ENCODE data around the gene GSX1.
"Not testable (repeated sequence)": the region's sequence is repeated elsewhere in the genome, so short reads cannot be mapped to it uniquely, and the experiment has no call there.

Gene GSX1

GRCh38 chr13:27794921-27795717 is 2.8 kb downstream of the GSX1 start:
- DNase-seq: no peak

- DNase-seq: no peak
These were observed 3.4 kb downstream of the GSX1 start for GRCh38 chr13:27795718-27796019.

GRCh38 chr13:27796544-27797227 is 4.4 kb downstream of the GSX1 start:
- no peak for DNase-seq

- DNase-seq: no peak
These were observed 4.9 kb downstream of the GSX1 start for GRCh38 chr13:27797228-27797624.

- no peak for DNase-seq
These were observed 14.6 kb downstream of the GSX1 start for GRCh38 chr13:27806744-27807387.

DNA sequence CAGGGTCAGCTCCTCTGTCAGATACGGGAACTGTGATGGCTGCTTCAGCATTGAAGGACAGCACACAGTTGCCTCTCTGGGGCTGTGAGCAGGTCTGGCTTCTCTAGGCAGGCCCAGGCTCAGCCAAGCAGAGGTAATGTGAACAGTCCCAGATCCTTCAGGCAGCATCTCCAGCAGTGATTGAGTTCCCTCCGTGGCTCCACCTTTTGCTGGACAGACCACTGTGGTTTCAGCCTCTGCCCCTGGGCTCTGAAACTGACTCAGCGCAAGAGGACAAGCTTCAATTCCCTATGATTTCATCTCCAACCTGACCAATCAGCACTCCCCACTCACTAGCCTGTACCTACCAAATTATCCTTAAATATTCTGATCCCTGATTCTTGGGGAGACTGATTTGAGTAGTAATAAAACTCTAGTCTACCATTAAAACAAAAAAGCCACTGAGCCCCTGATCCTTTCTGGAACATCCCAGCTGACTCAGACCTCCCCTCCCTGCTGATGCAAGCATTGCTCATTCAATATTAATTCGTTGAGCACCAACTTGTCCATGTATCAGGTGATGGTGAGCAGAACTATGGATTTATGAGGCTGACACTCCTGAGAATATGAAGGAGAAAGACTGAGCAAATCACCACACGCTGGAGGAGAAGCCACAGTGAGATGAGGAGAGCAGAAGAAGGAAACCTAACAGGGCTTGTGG is 16.7 kb downstream of the GSX1 start:
- no peak for DNase-seq

- DNase-seq: no peak
These were observed 17.7 kb downstream of the GSX1 start for GRCh38 chr13:27810009-27810408.

DNA sequence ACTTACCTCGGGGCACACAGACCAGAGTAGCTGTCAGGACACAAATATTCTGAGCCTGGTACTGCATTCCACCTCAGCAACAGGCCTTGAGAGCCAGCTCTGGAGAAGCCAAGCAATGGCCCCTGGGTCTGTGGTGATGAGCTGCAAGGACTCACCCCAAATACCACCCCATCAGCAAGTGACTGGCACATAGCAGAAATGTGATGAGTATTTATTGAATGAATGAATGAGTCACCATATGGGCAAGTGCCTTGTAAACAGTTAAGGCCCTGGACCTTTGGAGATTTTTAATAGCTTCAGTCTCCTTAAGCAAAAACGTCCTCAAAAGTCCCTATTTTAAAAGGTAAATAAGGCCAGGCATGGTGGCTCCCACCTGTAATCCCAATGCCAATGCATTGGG is 18.2 kb downstream of the GSX1 start:
- no peak for DNase-seq

- no peak for DNase-seq
These were observed 21.5 kb downstream of the GSX1 start for GRCh38 chr13:27813826-27814225.

GRCh38 chr13:27817832-27818231 is 25.5 kb downstream of the GSX1 start:
- DNase-seq: not testable (repeated sequence)

DNA sequence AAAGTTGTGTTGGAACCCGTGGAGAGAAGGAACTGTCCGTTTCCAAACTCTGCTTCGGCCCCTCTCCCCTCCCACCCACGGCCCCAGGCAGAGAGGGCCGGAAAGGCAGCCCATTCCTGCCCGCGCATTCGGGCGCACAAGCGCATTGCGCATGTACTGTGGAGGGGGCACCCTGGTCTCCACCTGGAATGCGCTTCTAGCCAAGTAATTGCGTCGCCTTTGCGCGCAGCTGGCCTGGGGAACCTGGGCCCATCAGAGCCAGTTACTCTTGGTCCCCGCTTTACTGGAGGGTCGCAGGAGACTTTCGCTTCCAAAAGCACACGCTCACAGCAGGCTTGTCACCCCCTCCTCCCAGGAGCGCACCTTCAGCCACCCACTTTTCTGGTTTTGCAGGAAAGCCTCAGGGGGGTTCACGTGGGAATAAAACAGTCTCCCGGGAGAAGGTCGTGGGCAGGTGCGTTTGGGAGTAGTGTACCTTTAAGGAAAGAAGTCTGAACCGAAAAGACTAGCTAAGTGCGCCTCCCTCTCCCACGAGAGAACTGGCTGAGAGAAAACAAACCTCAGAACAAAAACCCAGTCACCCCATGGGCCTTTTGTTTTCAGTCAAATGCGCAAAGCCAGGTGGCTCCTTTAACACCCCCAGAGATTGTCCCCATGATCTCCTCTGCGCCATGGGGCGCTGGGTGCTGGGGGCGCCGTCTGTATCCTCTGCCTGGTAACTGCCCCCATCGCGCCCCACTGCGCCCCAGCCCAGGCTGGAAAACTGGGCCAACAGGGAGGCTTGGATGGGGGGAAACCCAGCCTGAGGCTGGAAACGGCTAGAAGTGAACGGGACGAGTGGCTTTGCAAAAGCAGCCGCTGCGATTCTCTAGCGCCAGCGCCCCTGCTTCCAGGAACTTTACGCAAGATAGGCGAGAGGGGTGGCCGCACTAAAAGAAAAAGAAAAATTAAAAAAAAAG is 28.5 kb downstream of the GSX1 start:
- DNase-seq: no peak

GRCh38 chr13:27821566-27821965 is 29.3 kb downstream of the GSX1 start:
- no peak for DNase-seq

DNA sequence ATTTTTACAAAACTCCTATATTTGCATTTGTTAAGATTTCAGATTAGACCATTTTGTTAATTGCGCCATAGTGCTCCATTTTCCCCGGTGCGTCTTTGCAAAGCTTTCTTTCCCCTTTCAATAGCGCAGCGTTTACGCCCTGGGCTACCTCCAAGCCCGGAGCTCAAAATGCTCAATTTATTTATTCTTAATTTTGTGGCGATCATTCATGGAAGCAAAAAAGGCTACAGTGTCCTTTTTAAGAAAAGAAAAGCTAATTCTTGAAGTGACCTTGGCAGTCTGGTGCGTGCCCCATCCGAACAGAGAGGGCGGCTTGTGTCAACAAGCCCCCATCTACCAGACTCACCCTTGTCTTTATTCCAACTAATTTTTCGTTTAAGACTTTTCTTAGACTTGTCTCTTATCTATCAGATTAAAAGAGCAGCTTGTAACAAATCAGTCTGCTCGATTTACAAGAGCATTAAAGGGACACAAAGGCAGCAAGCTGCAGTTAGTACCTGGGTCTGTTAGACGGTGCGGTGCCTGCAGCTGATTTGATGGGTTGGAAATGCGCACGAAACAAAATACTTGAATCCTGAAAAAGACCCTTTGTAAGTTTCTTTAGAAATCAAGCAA is 30.1 kb downstream of the GSX1 start:
- no peak for DNase-seq

DNA sequence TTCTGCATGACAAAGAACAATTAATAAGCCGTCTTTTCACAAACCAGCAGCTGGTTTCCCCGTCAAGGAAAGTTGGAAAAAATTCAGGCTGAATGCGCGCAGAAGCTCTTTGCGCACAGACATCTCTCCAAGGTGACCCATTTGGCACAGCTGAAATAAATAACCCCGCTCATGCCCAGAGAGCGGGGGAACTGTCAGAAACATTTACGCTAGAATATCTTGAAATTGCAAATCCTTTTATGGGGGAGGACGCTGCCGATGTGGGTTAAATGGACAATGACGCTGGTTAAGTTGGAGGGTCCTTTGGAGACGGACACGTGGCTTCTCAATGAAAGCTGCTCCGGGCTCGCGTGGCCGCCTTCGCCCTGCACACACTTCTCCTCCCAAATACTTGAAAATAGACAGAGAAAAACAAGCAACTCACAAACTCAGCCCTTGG is 30.6 kb downstream of the GSX1 start:
- DNase-seq: no peak

- DNase-seq: no peak
These were observed 31.8 kb downstream of the GSX1 start for GRCh38 chr13:27824121-27824520.

- no peak for DNase-seq
These were observed 32.8 kb downstream of the GSX1 start for GRCh38 chr13:27825072-27825471.

DNA sequence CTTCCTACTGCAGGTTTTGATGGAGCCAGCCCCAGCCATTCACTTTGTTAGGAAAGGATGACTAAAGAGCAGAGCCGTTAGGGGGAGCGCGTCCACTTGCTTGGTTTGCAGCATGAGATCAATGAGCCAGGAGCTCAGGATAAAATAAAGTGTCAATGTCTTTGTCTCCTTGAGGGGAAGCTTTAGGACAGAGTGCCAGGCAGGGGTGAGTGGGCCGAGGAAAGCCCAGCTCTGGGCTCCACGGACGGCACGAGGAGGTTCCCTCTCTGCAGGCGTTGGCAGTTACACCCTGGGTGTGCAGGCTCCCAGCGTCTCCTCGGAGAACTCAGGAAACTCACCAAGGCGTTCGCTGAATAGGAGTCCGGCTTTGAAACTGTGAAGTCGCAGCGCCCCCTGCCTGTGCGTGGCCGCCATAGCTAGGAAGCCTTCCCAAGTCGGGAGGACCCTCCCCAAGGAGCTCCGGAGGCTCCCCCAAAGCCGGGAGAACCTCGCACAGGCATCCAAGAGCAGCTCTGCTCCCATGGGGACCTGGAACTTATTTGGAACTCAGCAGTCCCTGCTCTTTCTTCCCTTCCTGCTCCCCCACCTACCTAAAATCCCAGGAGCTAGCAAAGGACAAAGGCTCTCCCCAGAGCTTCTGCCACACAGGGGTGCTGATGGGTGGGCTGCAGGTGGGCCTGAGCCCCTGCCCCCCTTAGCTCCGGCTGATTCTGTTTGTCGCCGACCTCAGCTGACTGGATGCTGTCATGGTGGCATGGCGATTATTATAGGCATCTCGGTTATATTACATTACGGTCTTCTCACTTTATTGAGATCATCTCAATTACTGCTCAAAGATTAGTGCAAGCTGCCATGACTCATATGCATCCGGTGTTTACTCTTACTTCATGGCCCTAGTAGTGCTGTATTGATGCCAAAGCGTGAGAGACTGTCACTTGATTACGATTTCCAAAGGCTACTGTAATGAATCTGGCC is 34.4 kb downstream of the GSX1 start:
- DNase-seq: peak; percentile 82

- DNase-seq: no peak
These were observed 35.4 kb downstream of the GSX1 start for GRCh38 chr13:27827646-27828045.

DNA sequence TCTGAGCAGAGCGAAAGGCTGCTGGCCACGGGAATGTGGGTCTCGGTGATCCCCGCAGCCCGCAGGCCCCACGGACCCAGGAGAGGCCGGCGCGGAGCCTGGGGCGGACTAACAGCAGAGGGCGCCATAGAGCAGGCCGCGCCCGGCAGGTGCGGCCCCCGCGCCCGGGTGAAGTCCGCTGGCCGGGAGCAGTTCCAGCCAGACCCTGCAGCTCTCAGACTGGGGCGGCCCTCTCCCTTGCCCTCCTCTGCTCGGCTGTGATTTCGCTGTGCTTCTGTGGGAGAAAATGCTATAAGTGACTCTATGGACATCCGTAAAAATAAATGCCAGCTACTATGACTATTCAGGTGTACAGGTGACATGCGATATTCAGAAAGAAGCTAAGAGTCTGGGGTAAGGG is 37.7 kb downstream of the GSX1 start:
- DNase-seq: peak; percentile 67

DNA sequence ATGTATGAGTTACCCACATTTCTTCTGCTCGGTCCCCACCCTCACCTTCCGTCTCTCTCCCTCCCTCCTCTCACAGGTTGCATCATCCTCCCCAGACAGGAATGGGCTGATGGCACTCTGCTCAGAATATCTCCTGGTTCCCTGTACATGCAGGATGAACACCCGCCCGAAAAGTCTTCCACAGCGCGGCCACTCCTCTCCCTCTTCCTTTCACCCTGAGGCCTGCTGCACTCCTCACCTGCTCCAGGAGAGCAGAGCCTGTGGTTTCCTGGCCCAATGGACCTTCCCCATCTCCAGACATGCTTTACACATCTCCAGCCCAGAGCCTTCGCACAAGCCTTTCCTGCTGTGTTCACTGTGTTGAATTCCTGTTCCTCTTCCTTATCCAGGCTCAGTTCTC is 40.9 kb downstream of the GSX1 start:
- DNase-seq: no peak

GRCh38 chr13:27834095-27834494 is 41.8 kb downstream of the GSX1 start:
- no peak for DNase-seq

All from suppressor macrophage treated with lipopolysaccharide for 4 hours (primary cell).